Duodenal mucosa (tissue), 2 donors: ENCODE results near the gene ZNF526.

ENCODE experiments used
- H3K27ac ChIP-seq: one replicate; pipeline ENCODE4 v1.7.0; 2013; ENCODE audit warnings: low read depth, low read length
- H3K27me3 ChIP-seq, 2 donors: one replicate each; pipeline ENCODE4 v1.7.0; 2013; ENCODE audit warnings: low read length in 2 of 2, control low read depth in 1 of 2; ENCODE audit not compliant: insufficient read depth in 2 of 2, control insufficient read depth in 1 of 2
- H3K36me3 ChIP-seq, 2 donors: one replicate each; pipeline ENCODE4 v1.7.0; 2013; ENCODE audit warnings: low read length in 2 of 2, control low read depth in 1 of 2; ENCODE audit not compliant: insufficient read depth in 2 of 2, control insufficient read depth in 1 of 2
- H3K4me1 ChIP-seq, 2 donors: one replicate each; pipeline ENCODE4 v1.7.0; 2013; ENCODE audit warnings: low read length in 2 of 2, control low read depth in 1 of 2; ENCODE audit not compliant: insufficient read depth in 2 of 2, control insufficient read depth in 1 of 2
- H3K4me3 ChIP-seq, 2 donors: one replicate each; pipeline ENCODE4 v1.7.0; 2013; ENCODE audit warnings: low read length in 2 of 2, low read depth in 1 of 2
- H3K9ac ChIP-seq, 2 donors: one replicate each; pipeline ENCODE4 v1.7.0; 2013; ENCODE audit warnings: low read length in 2 of 2, low read depth in 1 of 2
- H3K9me3 ChIP-seq, 2 donors: one replicate each; pipeline ENCODE4 v1.7.0; 2013; ENCODE audit warnings: low read length in 2 of 2, control low read depth in 1 of 2; ENCODE audit not compliant: control insufficient read depth in 1 of 2

ZNF526 gene

DNA sequence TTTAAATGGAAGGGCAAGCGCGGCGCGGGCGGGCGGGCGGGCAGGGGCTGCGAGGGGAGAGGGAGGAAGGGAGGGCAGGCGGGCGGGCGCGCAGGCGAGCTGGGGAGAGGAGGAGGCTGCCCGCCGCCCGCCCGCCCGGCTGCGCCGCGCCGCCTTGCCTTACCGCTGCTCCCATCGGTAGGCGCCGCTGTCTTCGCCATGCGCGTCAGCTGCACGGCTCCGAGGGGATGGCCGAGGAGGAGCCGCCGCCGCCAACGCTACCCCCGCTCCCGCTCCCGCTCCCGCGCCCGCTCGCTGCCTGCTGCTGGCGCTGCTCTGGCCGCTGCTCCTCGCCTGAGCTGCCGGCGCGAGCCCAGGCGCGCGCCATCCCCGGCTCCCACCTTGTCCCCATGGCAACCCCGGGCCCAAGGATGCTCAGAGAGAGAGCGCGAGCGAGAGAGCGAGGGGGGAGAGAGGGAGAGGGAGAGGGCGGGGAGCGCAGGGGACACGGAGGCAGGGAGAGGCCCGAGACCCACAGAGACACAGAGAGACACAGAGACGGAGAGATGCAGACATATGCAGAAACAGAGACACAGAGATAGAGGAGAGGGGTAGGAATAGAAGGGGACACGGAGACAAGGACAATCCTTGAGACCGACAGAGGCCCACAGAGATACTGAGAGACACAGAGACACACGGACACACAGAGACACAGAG lies 43.0 kb upstream of the ZNF526 start:
- H3K9ac ChIP-seq = no peak overlapping the region
- no peaks in the 10 kb centered on the region for H3K9me3 ChIP-seq
- H3K36me3 ChIP-seq = no peaks in the 10 kb centered on the region
- H3K4me1 ChIP-seq = peaks cover 4 to 9% of the 10 kb centered on the region in 2 donors
- no peak overlapping the region for H3K4me3 ChIP-seq
- H3K27me3 ChIP-seq = peaks cover 63 to 73% of the 10 kb centered on the region in 2 donors
- no peak overlapping the region for H3K27ac ChIP-seq

DNA sequence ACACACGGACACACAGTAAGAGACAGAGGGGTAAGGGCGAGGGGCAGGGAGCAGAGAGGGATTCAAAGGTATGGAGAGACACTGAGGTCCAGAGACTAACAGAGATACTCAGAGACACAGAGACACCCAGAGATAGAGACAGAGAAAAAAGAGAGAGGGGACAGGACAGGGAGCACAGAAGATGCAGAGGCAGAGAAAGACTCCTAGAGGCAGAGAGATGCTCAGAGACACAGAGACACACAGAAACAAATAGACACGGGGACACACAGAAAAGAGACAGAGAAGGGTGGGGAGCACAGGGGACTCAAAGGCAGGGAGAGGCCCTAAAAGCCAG lies 42.5 kb upstream of the ZNF526 start:
- Histone ChIP-seq H3K9me3 (no peaks in the 10 kb centered on the region), H3K4me1 (peaks cover 4 to 9% of the 10 kb centered on the region in 2 donors), H3K36me3 (no peaks in the 10 kb centered on the region), H3K9ac (no peak overlapping the region), H3K27ac (no peak overlapping the region), H3K4me3 (no peak overlapping the region), H3K27me3 (peaks cover 68 to 73% of the 10 kb centered on the region in 2 donors)

DNA sequence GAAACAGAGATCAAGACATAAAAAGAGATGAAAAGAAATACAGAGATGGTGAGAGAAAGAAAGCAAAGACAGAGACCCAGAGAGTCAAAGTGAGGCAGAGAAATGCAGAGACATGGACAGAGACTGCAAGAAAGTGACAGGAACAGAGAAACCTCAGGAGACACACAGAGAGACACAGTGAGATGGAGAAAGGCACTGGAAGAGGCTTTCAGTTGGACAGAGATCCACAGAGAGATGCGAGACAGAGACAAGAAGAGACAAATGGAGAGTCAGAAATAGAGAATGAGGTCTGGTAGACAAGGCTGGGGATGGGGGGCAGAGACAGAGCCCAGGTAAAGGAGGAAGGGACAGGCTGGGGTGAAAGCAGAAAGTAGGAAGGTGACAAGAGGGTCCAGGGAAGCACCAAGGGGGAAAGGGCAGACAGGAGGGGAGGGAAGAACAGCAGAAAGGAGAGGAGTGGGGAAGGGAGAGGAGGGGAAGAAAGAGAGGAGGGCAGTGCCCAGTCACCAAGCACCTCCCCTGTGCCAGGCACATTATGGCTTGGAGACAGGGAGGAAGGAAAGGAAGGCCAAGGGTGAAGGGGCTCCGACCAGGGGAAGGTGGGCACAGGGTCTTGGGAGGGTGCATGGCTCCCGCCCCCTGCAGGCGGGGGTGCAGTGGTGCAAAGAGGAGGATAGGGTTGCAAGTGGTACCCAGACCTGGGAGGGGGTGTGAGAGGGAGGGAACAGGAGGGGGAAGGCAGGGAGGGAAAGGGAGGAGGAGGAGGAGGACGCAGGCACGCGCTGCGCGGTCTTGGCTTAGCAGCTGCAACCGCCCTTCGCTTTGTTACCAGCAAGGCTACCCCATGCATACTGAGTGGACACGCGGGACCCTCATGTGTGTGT lies 41.1 kb upstream of the ZNF526 start:
- Histone ChIP-seq H3K9ac (no peak overlapping the region), H3K36me3 (no peaks in the 10 kb centered on the region), H3K4me1 (peaks cover 4 to 9% of the 10 kb centered on the region in 2 donors), H3K9me3 (no peaks in the 10 kb centered on the region), H3K4me3 (no peak overlapping the region), H3K27me3 (peaks cover 61 to 65% of the 10 kb centered on the region in 2 donors), H3K27ac (no peak overlapping the region)

DNA sequence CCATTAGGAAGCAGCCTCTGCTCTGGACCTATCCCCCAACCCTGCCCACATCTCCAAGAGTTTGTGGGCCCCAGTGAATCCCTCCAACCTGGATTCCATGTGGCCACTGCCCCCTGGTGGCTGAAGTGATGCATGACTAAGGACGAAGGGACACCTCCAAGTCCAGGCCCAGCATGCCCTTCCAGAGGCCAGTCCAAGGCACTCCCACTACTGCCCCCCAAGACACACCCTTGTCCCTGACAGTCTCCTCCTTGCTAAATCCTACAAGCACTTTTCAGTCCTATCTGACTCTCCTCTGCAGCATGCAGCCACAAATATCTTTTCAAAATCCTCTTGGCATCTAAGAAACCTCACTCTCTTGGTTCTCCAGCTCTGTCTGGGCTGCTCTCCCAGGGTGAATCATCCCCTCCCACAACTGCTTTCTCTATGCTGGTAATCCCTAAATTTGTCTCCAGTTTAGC lies 35.7 kb upstream of the ZNF526 start:
- H3K9ac ChIP-seq = no peak overlapping the region
- H3K36me3 ChIP-seq = no peaks in the 10 kb centered on the region
- peaks cover 17 to 20% of the 10 kb centered on the region in 2 donors for H3K27me3 ChIP-seq
- H3K4me3 ChIP-seq = no peak overlapping the region
- H3K4me1 ChIP-seq = peaks cover 13 to 14% of the 10 kb centered on the region in 2 donors
- no peak overlapping the region for H3K27ac ChIP-seq
- H3K9me3 ChIP-seq = no peaks in the 10 kb centered on the region

DNA sequence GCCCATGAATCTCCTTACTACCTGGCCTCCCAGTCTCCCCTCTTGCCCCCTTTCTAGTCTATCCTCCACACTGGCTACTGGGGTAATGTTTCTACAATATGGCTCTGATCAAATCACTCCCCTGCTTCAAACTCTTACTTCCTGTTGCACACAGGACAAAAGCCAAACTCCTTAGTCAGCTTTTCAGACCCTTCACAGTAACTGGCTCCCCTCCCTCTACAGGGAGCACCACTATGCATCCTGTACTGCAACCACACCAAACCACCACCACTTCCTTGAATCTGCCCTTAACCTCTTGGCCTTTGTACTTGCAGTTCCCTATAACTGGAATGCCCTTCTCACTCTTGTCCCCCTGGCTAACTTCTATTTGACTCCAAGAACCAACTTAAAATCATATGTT lies 34.8 kb upstream of the ZNF526 start:
- Histone ChIP-seq H3K4me3 (no peak overlapping the region), H3K9me3 (no peaks in the 10 kb centered on the region), H3K27ac (no peak overlapping the region), H3K4me1 (peaks cover 13 to 14% of the 10 kb centered on the region in 2 donors), H3K27me3 (peaks cover 9 to 12% of the 10 kb centered on the region in 2 donors), H3K36me3 (no peaks in the 10 kb centered on the region), H3K9ac (no peak overlapping the region)

DNA sequence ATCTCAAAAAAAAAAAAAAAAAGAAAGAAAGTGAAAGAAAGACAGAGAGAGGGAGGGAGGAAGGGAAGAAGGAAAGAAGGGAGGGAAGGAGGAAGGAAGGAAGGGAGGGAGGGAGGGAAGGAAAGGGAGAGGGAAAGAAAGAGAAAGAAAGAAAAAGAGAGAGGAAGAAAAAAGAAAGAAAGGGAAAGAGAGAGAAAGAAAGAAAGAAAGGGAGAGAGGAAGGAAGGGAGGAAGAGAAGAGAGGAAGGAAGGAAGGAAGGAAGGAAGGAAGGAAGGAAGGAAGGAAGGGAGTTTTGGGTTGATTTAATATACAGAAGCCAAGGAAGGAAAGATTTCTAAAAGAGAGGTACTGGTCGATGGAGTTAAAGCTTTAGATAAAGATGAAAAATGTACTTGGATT lies 31.4 kb upstream of the ZNF526 start:
- Histone ChIP-seq H3K27me3 (no peaks in the 10 kb centered on the region), H3K9ac (no peak overlapping the region), H3K9me3 (peaks cover 0 to 6% of the 10 kb centered on the region in 2 donors)

DNA sequence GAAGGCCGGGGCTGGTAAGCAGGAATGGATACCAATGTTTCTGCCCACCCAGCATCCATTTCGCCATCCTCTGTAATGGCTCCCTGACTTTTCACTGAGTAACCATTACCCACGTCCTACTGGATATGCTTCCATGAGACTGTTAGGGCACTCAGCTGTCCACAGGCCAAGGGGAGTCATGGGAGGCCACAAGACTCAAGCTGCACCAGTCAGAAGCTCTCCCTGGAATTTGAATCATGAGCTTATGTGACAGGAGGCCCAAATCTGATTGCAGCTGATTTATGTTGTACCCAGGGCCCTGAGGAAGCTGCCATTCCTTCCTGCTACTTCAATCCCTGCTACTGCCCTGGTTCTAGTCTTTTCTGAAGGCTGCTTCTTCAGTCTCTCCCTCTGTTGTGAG lies 31.0 kb upstream of the ZNF526 start:
- Histone ChIP-seq H3K4me3 (no peak overlapping the region), H3K36me3 (no peaks in the 10 kb centered on the region), H3K9me3 (peaks cover 0 to 7% of the 10 kb centered on the region in 2 donors), H3K4me1 (peaks cover 24 to 32% of the 10 kb centered on the region in 2 donors), H3K9ac (no peak overlapping the region), H3K27ac (no peak overlapping the region), H3K27me3 (no peaks in the 10 kb centered on the region)

More for the DNA sequence above, 31.4 kb upstream of the ZNF526 start:
- no peak overlapping the region for H3K4me3 ChIP-seq
- H3K36me3 ChIP-seq = no peaks in the 10 kb centered on the region
- H3K4me1 ChIP-seq = peaks cover 24 to 32% of the 10 kb centered on the region in 2 donors
- no peak overlapping the region for H3K27ac ChIP-seq

DNA sequence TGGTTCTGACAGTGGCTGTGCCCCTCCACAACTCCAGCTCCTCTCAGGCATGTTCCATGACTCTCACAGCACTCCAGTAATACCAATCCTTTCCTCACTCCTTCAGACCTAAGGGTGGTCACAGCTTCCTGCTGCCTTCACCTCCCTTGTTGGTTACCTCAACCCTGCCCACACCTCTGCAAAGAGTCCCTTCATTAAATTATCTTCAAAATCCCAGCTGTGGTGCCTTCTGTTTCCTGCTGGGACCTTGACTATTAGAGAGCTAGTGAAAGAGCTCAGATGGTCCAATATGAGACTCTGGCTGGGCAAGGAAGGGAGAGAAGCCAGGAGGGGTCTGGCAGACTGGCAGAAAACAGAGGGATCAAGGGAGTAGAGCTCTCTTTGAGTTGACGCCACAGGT lies 28.8 kb upstream of the ZNF526 start:
- Histone ChIP-seq H3K27ac (peak overlapping the region; percentile 55), H3K9ac (peak overlapping the region; percentile 9), H3K4me1 (peaks cover 9 to 19% of the 10 kb centered on the region in 2 donors), H3K9me3 (peaks cover 0 to 7% of the 10 kb centered on the region in 2 donors), H3K36me3 (no peaks in the 10 kb centered on the region), H3K27me3 (no peaks in the 10 kb centered on the region), H3K4me3 (peak overlapping the region in 1 of 2 donors; percentile 17)

DNA sequence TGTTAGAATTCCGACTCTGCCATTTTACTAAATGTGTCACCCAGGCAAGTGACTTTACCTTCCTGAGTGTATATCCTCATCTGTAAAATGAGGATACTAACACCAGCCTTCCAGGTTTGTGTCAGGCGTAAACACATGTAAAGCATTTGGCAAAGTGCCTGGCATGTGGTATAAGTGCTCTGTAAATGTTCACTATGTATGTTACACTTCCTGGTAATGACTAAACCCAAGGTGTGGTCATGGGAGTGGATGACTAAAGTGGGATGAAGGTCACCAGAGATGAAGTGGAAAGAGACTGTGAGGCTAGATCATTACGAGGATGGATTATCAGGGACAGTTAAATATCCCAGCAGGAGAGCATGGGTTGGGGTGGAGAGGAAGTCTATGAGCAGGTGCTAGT lies 28.3 kb upstream of the ZNF526 start:
- Histone ChIP-seq H3K27me3 (no peaks in the 10 kb centered on the region), H3K4me3 (peak overlapping the region in 1 of 2 donors; percentile 17), H3K27ac (peak overlapping the region; percentile 55), H3K4me1 (peaks cover 13 to 22% of the 10 kb centered on the region in 2 donors), H3K9ac (peak overlapping the region in 1 of 2 donors; percentile 9), H3K36me3 (no peaks in the 10 kb centered on the region), H3K9me3 (peaks cover 0 to 7% of the 10 kb centered on the region in 2 donors)

DNA sequence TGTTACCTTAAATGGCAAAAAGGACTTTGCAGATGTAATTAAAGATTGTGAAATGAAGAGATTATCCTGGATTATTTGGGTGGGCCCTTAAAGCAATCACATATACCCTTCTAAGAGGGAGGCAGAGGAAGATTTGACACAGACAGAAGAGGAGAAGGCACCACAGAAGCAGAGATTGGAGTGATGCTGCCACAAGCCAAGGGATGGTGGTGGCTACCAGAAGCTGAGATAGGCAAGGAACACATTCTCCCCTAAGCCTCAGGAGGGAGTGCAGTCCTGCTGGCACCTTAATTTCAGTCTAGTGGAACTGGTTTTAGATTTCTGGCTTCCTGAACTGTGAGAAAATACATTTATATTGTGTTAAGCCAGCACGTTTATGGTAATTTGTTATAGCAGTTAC lies 26.8 kb upstream of the ZNF526 start:
- Histone ChIP-seq H3K27me3 (no peaks in the 10 kb centered on the region), H3K9ac (no peak overlapping the region), H3K4me1 (peaks cover 25 to 31% of the 10 kb centered on the region in 2 donors), H3K36me3 (peaks cover 0 to 3% of the 10 kb centered on the region in 2 donors), H3K4me3 (no peak overlapping the region), H3K27ac (no peak overlapping the region), H3K9me3 (peaks cover 0 to 7% of the 10 kb centered on the region in 2 donors)
